ENCODE data around the gene CUL2.
"Not testable (repeated sequence)": the region's sequence is repeated elsewhere in the genome, so short reads cannot be mapped to it uniquely, and the experiment has no call there.

Gene CUL2

GRCh38 chr10:35079763-35080162 lies 10.4 kb downstream of the CUL2 start:
- DNase-seq (ENCODE audit: low spot score): no peak

GRCh38 chr10:35079265-35079664 lies 10.9 kb downstream of the CUL2 start:
- no peak for DNase-seq (ENCODE audit: low spot score)

GRCh38 chr10:35075228-35075627 lies 14.9 kb downstream of the CUL2 start:
- no peak for DNase-seq (ENCODE audit: low spot score)

GRCh38 chr10:35074266-35074665 lies 15.9 kb downstream of the CUL2 start:
- no peak for DNase-seq (ENCODE audit: low spot score)

- no peak for DNase-seq (ENCODE audit: low spot score)
Observed at GRCh38 chr10:35070521-35070920, 19.6 kb downstream of the CUL2 start.

GRCh38 chr10:35063837-35064454 lies 26.2 kb downstream of the CUL2 start:
- DNase-seq (ENCODE audit: low spot score): no peak

DNA sequence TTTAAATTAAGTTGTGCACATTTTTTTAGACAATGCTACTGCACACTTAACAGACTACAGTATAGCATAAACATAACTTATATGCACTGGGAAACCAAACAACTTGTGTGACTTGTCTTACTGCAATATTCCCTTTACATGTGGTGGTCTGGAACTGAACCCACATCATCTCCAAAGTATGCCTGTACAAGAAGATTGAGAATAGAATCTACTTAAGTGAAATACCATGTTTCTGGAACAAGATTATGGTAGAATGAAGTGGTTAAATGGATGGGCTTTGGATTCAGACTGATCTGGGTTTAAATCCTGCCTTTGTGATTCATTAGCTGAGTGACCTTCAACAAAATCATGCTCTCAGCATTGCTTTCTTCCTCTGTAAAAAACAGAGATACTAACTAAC lies 30.7 kb downstream of the CUL2 start:
- DNase-seq (ENCODE audit: low spot score): no peak

DNA sequence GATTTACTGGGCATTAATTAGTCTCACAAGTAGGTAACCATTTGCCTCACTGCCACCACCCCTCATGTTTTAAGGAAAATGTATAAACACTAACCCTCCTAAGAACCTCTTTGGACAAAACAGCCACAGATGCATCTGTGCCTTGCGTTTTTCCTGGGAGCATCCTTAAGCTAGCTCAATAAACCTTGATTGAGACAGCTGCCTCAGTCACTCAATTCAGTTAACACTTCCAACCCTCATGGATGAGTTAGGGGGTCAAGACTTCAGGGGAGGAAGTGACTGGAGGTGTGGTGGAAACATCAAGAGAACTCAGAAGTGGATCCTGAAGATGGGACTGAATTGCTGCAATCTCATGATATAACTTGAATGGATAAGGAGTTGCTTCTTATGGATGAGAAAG lies 31.5 kb downstream of the CUL2 start:
- DNase-seq (ENCODE audit: low spot score): no peak

- peak; percentile 7 for DNase-seq (ENCODE audit: low spot score)
Observed at GRCh38 chr10:35058134-35058533, 32.0 kb downstream of the CUL2 start.

DNA sequence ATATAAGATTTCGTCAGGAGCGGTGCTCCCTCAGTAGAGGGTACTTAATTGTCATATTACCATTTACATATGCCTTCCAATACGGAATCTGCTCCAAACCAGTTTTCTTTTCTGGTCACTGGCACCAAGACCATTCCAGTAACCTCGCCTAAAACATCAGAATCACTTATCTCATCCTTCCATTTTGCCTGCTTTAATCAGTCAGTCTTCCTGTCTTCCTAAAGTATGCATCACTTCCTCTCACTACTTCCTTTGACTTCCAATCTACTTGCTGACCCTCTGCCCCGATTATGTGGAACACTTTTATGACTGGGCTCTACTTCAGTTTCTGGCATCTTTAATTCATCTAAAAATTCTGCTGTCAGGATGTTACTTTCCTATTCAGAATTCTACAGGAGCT lies 33.5 kb downstream of the CUL2 start:
- no peak for DNase-seq (ENCODE audit: low spot score)

DNA sequence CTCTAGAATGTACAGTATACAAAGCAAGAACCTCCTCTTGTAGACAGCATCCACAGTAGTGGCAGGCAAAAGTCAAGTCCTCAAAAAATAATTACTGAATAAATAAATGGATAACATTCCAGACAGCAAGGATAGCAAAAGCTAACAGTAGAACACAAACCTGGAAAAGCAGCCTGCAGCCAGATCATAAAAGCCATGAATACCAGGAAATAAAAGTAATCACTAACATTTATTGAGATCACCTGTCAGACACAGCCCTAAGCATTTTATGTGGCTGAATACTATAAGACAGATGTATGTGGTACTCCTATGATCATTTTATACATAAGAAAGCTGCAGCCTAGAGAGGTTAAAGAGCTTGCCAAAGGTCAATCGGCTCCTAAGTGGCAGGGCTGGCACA lies 34.0 kb downstream of the CUL2 start:
- no peak for DNase-seq (ENCODE audit: low spot score)

DNA sequence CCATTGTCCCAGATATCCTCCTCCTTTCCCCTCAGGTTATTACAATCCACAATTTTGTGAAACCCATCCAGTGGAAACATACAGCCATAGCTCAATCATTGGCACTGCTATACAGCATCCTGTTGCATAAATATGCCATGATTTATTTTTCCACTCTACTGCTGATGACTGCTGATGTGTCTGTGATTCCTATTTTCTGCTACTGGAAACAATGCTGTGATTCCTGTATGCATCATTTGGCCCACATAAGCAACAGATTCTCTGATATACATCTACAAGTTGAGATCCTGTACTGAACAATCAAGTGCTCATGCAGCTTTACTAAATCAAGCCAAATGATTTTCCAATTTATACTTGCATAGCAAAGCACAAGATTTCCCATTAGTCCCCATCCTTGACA lies 39.6 kb downstream of the CUL2 start:
- no peak for DNase-seq (ENCODE audit: low spot score)

DNA sequence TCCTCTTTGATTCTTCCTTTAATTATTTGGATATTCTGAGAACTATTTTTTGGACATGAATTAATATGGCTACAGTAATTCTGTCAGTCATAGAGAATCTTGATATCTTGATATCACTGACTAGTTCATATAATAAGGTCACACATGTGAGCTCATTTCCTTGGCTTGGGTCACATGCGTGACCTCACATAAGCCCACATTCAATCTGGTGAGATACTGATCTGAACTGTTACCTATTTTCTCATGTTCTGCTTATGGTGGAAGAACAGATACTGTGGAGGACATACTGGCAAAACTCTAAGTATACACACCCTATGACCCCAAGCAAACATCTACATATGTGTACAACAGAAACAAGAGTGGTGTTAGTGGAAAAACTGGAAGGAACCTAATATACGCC lies 44.1 kb downstream of the CUL2 start:
- DNase-seq (ENCODE audit: low spot score): no peak

DNA sequence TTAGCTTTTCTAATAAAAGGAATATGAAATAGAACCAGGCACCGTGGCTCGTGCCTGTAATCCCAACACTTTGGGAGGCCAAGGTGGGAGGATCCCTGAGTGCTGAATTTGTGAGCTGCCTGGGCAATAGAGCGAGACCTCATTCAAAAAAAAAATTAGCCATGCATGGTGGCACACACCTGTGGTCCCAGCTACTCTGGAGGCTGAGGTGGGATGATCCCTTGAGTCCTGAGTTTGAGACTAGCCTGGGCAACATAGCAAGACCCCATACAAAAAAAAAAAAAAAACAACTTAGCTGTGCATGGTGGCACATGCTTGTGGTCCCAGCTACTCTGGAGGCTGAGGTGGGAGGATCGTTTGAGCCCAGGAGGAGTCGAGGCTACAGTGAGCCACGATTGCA lies 44.9 kb downstream of the CUL2 start:
- not testable (repeated sequence) for DNase-seq (ENCODE audit: low spot score)

DNA sequence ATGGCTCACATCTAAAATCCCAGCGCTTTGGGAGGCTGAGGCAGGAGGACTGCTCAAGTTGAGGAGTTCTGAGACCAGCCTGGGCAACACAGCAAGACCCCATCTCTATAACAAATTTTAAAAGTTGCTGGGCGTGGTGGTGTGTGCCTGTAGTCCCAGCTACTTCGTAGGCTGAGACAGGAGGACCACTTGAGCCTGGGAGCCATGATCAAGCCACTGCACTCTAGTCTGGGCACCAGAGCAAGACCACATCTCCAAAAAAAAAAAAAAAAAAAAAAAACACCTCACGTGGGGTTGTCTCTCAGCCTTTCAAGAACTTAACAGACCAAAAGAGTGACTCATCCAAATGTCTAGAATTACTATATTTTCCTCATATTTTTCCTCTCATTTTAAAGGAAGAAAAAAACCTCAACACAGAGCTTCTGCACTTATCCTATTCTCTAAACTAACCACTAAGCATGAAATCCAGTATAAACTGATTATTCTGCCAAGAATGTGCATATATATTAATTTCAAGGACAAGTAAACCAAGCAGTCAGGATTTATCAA lies 46.3 kb downstream of the CUL2 start:
- DNase-seq (ENCODE audit: low spot score): no peak

GRCh38 chr10:35042783-35043182 lies 47.4 kb downstream of the CUL2 start:
- DNase-seq (ENCODE audit: low spot score): peak; percentile 4

- no peak for DNase-seq (ENCODE audit: low spot score)
Observed at GRCh38 chr10:35041502-35041879, 48.6 kb downstream of the CUL2 start.

DNA sequence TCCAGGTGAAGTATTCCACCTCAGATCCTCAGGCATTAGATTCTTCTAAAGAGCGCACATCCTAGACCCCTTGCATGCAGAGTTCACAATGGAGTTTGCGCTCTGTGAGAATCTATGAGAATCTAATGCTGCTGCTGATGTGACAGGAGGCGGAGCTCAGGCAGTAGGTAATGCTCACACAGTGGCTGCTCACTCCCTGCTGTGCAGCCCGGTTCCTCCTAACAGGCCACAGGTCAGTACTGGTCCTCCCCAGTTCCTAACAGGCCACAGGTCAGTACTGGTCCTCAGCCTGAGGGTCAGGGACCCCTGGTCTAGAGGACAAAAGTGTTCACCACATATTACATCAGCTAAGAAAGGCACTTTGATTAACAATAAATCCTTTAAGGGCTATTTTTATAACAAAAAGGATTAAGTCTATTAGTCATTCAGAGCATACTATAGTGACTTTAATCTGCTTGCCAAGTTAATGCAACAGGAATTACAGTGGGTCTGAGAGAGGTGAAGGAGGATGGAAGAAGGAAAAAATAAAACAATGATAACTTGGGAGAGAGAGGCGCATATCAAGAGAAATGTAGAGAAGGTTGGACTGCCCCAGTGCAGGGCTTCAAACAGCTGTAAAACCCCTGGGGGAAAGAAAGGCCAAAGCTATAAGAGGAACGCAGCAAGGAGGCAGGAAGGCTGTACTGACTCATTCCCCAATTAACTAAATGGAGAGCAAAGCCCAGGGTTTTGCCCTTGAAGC lies 49.2 kb downstream of the CUL2 start:
- DNase-seq (ENCODE audit: low spot score): no peak

DNA sequence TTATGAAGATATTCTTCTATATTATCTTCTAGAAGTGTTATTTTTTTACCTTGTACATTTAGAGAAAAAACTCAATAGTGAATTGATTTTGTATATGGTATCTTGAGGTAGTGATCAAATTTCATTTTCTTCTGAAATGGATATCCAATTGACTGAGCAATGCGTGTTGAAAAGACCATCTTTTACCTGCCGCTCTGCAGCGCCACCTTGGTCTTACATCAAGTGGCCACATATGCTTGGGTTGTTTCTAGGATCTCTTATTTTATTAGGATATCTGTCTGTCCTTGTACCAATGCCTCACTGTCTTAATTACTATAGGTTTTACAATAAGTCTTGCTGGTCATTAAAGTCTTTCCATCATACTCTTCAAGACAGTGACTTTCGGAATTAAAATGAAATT lies 53.0 kb downstream of the CUL2 start:
- no peak for DNase-seq (ENCODE audit: low spot score)

GRCh38 chr10:35035606-35036005 lies 54.5 kb downstream of the CUL2 start:
- no peak for DNase-seq (ENCODE audit: low spot score)

GRCh38 chr10:35027567-35027966 lies 62.6 kb downstream of the CUL2 start:
- DNase-seq (ENCODE audit: low spot score): peak; percentile 8

DNA sequence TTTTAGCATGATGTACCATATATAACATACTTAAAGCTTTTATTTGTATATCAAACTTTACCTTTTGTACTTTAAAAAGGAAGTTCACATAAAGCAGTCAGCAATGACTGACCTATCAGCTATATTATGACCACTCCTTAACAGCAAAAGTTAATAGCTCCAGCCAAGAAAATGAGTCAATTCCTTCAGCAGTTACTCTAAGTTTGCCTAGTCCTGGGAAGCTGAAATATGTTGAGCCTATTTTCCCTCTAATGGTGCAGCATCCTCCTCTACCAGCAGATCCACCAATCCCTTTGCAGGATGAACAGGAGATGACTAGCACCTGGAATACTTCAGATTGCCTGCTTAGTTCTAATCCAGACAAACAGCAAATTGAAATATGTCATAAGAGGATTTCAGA lies 64.2 kb downstream of the CUL2 start:
- DNase-seq (ENCODE audit: low spot score): no peak

DNA sequence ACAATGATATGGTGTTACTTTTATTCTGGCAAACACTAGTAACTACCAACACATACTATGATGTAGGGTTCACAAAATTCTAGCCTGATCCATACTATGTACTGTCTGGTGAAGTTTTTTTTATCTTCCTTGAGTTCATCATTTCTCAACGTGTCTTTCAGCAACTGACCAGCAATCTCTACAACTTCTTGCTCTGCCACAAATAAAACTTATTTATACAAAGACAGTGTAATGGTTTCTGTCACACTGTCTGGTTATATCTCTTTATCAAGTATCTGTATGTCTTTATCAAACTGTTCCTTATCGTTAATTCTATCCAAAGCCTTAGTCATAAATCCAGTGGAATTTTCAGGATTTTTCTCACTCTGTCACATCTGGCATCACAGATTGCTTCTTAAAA lies 69.7 kb downstream of the CUL2 start:
- no peak for DNase-seq (ENCODE audit: low spot score)
